ENCODE measurements around the gene CLSTN2. TPM values are rescaled to one million over a fixed set of nuclear protein-coding genes. Genes with fewer than 3 reads are reported as not detected.

The CLSTN2 gene
- total RNA-seq, 4 donors from 2014 or later, result 2.7 to 5.0 (median 3.1) TPM

GRCh38 chr3:140563206-140563760 is 628.3 kb downstream of the CLSTN2 start:
- Histone ChIP-seq H3K4me1 (no peaks in the 10 kb centered on the region), H3K36me3 (no peaks in the 10 kb centered on the region), H3K27me3 (no peaks in the 10 kb centered on the region), H3K9me3 (no peaks in the 10 kb centered on the region), H3K4me3 (no peak overlapping the region), H3K27ac (no peak overlapping the region)
- no peak for DNase-seq
- TF ChIP-seq CTCF (IDR thresholded peaks at IDR 0.05), result no peak

GRCh38 chr3:140568131-140568530 is 633.1 kb downstream of the CLSTN2 start:
- TF ChIP-seq POLR2A (IDR thresholded peaks at IDR 0.05), result no peak
- TF ChIP-seq CTCF (IDR thresholded peaks at IDR 0.05), result no peak
- no peak for DNase-seq
- no peak overlapping the region for H3K4me3 ChIP-seq
- no peaks in the 10 kb centered on the region for H3K9me3 ChIP-seq
- no peaks in the 10 kb centered on the region for H3K27me3 ChIP-seq
- H3K27ac ChIP-seq, result no peak overlapping the region
- H3K4me1 ChIP-seq, result no peaks in the 10 kb centered on the region
- H3K36me3 ChIP-seq, result no peaks in the 10 kb centered on the region

- TF ChIP-seq POLR2A (IDR thresholded peaks at IDR 0.05) (no peak), CTCF (IDR thresholded peaks at IDR 0.05) (no peak)
- no peak for DNase-seq
These were observed 634.0 kb downstream of the CLSTN2 start for GRCh38 chr3:140568842-140569520.

GRCh38 chr3:140570602-140571001 is 635.6 kb downstream of the CLSTN2 start:
- H3K27ac ChIP-seq, result no peak overlapping the region
- no peaks in the 10 kb centered on the region for H3K27me3 ChIP-seq
- H3K4me1 ChIP-seq, result no peaks in the 10 kb centered on the region
- no peaks in the 10 kb centered on the region for H3K36me3 ChIP-seq
- H3K9me3 ChIP-seq, result no peaks in the 10 kb centered on the region
- DNase-seq, result no peak
- TF ChIP-seq CTCF (IDR thresholded peaks at IDR 0.05) (no peak), POLR2A (IDR thresholded peaks at IDR 0.05) (no peak)
- H3K4me3 ChIP-seq, result no peak overlapping the region

More at GRCh38 chr3:140568842-140569520, 634.0 kb downstream of the CLSTN2 start:
- Histone ChIP-seq H3K27ac (no peak overlapping the region), H3K4me3 (no peak overlapping the region), H3K36me3 (no peaks in the 10 kb centered on the region), H3K4me1 (no peaks in the 10 kb centered on the region), H3K27me3 (no peaks in the 10 kb centered on the region), H3K9me3 (no peaks in the 10 kb centered on the region)

GRCh38 chr3:140571836-140572235 is 636.9 kb downstream of the CLSTN2 start:
- Histone ChIP-seq H3K4me3 (no peak overlapping the region), H3K9me3 (no peaks in the 10 kb centered on the region), H3K36me3 (no peaks in the 10 kb centered on the region), H3K27ac (no peak overlapping the region), H3K4me1 (no peaks in the 10 kb centered on the region), H3K27me3 (no peaks in the 10 kb centered on the region)
- TF ChIP-seq CTCF (IDR thresholded peaks at IDR 0.05) (no peak), POLR2A (IDR thresholded peaks at IDR 0.05) (no peak)
- DNase-seq, result no peak
